Testis (tissue), 3 donors: ENCODE results near the gene INPP5A. TPM values are rescaled to one million over a fixed set of nuclear protein-coding genes. Genes with fewer than 3 reads are reported as not detected.

Experiments
- DNase-seq: peaks from one replicate; pipeline ENCODE4 v3.0.0-alpha.2; 2019
- H3K27ac ChIP-seq, 2 donors: fragments of 200-600 bp; sonication (generic); one replicate each; pipeline ENCODE4 v1.5.1; 2019
- H3K27me3 ChIP-seq: fragments of 200-600 bp; sonication (generic); one replicate; pipeline ENCODE4 v1.5.1; 2019
- H3K36me3 ChIP-seq: fragments of 200-600 bp; sonication (generic); one replicate; pipeline ENCODE4 v1.5.1; 2017; ENCODE audit warnings: low read depth; ENCODE audit errors: missing control alignments
- H3K4me1 ChIP-seq: fragments of 200-600 bp; sonication (generic); one replicate; pipeline ENCODE4 v1.5.1; 2019
- H3K4me3 ChIP-seq, 2 donors: fragments of 200-600 bp; sonication (generic); one replicate each; pipeline ENCODE4 v1.5.1; 2017 to 2019
- H3K9me3 ChIP-seq: fragments of 200-600 bp; sonication (generic); one replicate; pipeline ENCODE4 v1.5.1; 2017
- CTCF ChIP-seq, 3 experiments: fragments of 450-650 bp in 2 of 3; fragments of 200-600 bp in 1 of 3; sonication (generic) in 1 of 3; IDR thresholded peaks; one replicate each; pipeline ENCODE4 v1.5.1; 2016 to 2019; ENCODE audit warnings: antibody characterized with exemption in 3 of 3, mild to moderate bottlenecking in 2 of 3, moderate library complexity in 1 of 3
- POLR2A ChIP-seq: fragments of 450-650 bp; IDR thresholded peaks from one replicate; pipeline ENCODE4 v1.6.1; 2017; ENCODE audit warnings: antibody characterized with exemption, mild to moderate bottlenecking, moderate library complexity
- whole genome bisulfite sequencing, 2 donors: methylation state at CpG; one replicate each; pipeline ENCODE4 v1.1.5; 2018; 5-methylcytosine and 5-hydroxymethylcytosine counted together
- intact Hi-C: fragments of 100-400 bp; cut with DNase I; formaldehyde crosslinking; loops from one replicate; pipeline ENCODE4 v1.15.1; 2023; ENCODE audit warnings: low total_unique reads
- polyA plus RNA-seq: library from polyadenylated mRNA; stranded (reverse); fragments of 350-450 nt; fragmentation: Illumina TruSeq; extraction: RNeasy Lipid Tissue Mini Kit (QIAGEN cat#74804); gene quantifications from one replicate; pipeline ENCODE4 v1.2.3, GENCODE V29; 2014; ENCODE audit warnings: low read depth, low replicate concordance; ENCODE audit not compliant: insufficient read depth
- total RNA-seq, 2 donors: library from RNA; depleted of rRNA; stranded (reverse); fragments of >200 nt; gene quantifications; one replicate each; pipeline ENCODE4 v1.2.3, GENCODE V29; 2016

INPP5A gene
- total and polyA plus RNA-seq, 3 donors from 2014 or later, result 54.1 to 103 (median 73.0) TPM

DNA sequence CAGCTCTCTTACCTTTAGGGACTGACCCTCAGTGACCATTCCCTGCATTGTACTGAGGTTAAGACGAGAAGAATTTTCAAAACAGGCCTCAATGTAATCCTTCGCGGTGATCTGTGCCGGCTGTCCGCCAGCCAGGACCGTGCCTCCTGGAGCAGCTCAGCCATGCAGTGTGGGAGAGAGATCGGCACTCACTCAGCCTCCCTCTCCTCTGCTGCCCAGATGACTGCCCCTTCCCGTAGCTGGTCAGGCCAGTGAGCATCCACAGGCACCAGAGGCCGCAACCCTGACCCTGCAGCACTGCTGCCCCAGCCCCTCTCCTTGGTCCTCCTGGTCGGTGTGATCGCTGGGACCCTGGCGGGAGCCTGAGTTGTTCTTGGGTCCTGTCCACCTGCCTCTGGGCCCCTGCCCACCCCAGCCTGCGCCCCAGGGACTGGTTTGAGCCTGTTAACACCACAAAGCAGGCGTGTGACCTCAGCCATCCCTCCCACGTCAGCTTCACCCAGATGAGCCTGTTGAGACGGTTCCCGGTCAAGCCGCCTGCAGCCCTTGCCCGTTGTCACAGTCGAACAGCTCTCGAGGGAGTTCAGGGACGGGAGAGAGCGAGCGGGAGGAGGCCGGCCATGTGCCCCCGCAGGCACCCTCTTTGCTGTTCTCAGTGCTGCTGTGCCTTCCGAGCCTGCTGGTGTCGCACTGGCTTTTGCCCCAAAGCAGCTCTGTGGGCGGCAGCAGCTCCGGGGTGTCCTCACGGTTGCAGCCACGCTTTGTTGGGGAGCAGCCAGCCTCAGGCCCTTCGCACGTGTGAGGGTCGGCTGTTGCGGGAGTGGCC, 211.2 kb downstream of the INPP5A start:
- TF ChIP-seq CTCF (IDR thresholded peaks at IDR 0.05), result no peak
- TF ChIP-seq POLR2A, result no peak
- no peak overlapping the region for H3K27ac ChIP-seq
- no peaks in the 10 kb centered on the region for H3K4me1 ChIP-seq
- intact Hi-C loops, result no loop called here
- no peak for DNase-seq
- no peaks in the 10 kb centered on the region for H3K36me3 ChIP-seq
- 92 to 94% methylated on average over 8 to 36 of the region's 36 CpGs for WGBS, 2 donors
- no peak overlapping the region for H3K4me3 ChIP-seq
- H3K9me3 ChIP-seq, result no peaks in the 10 kb centered on the region
- no peaks in the 10 kb centered on the region for H3K27me3 ChIP-seq

DNA sequence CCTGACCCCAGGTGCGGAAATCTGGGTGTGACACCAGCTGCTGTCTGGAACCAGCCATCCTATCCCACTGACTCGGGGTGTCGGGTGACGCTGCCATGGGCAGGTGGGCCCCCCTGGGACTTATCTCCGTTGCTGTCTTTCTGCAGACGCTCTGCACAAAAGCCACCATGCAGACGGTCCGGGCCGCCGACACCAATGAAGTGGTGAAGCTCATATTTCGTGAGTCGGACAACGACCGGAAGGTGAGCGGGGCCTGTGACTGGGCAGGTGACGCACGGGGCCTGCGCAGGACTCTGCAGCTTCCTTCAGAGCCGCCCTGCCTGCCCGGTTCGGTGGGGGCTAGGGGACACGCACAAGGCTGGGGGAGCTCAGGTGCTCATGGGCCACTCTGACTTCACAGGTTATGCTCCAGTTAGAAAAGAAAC, 211.8 kb downstream of the INPP5A start:
- TF ChIP-seq POLR2A, result no peak
- TF ChIP-seq CTCF (IDR thresholded peaks at IDR 0.05), result no peak
- 90 to 96% methylated on average over 16 to 22 of the region's 22 CpGs for WGBS, 2 donors
- H3K36me3 ChIP-seq, result no peaks in the 10 kb centered on the region

DNA sequence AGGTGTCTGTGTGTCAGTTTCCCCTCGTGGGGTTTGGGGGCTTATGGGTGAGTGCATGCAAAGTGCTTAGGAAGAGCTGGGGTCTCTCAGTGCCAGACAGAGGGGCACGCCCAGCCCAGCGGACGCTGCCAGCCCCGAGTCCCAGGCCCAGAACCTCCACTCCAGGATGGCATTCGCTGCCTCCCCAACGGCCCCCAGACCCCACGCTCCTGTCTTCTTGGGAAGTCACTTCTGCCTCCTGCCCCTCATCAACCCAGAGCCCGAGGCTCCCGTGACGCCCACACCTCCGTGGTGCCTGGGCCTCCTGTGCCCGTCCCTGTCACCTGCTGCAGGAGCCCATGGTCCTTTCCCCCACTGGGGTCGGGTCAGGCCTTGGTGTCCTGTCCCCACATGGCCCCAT, 213.3 kb downstream of the INPP5A start:
- H3K27ac ChIP-seq, result no peak overlapping the region
- 93 to 94% methylated on average over 5 to 14 of the region's 14 CpGs for WGBS, 2 donors
- no peak overlapping the region for H3K4me3 ChIP-seq
- no peak for DNase-seq
- no peaks in the 10 kb centered on the region for H3K4me1 ChIP-seq
- intact Hi-C loops, result no loop called here
- no peaks in the 10 kb centered on the region for H3K36me3 ChIP-seq
- no peaks in the 10 kb centered on the region for H3K9me3 ChIP-seq
- no peak for TF ChIP-seq CTCF (IDR thresholded peaks at IDR 0.05)
- no peak for TF ChIP-seq POLR2A
- H3K27me3 ChIP-seq, result no peaks in the 10 kb centered on the region

More for the DNA sequence above, 211.8 kb downstream of the INPP5A start:
- H3K9me3 ChIP-seq, result no peaks in the 10 kb centered on the region
- no peaks in the 10 kb centered on the region for H3K27me3 ChIP-seq
- H3K27ac ChIP-seq, result no peak overlapping the region
- DNase-seq, result no peak
- H3K4me3 ChIP-seq, result no peak overlapping the region
- H3K4me1 ChIP-seq, result no peaks in the 10 kb centered on the region
- intact Hi-C loops, result no loop called here

DNA sequence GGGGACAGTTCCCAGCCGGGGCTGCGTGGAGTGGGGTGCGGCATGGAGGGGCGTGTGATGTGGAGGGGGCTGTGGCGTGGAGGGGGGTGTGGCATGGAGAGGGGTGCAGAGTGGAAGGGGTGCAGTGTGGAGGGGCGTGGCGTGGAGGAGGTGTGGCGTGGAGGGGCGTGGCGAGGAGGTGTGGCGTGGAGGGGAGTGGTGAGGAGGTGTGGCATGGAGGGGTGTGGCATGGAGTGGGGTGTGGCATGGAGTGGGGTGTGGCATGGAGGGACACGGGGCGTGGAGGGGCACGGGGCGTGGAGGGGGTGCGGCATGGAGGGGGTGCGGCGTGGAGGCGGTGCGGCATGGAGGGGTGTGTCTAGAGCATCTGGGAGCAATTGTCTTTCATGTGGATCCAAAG, 214.8 kb downstream of the INPP5A start:
- no peaks in the 10 kb centered on the region for H3K27me3 ChIP-seq
- no peaks in the 10 kb centered on the region for H3K36me3 ChIP-seq
- TF ChIP-seq POLR2A, result no peak
- no peak for TF ChIP-seq CTCF (IDR thresholded peaks at IDR 0.05)
- no peaks in the 10 kb centered on the region for H3K4me1 ChIP-seq
- DNase-seq, result no peak
- intact Hi-C loops, result no loop called here
- H3K27ac ChIP-seq, result no peak overlapping the region
- WGBS, 2 donors, result 94 to 95% methylated on average over 20 of the region's 20 CpGs
- H3K9me3 ChIP-seq, result no peaks in the 10 kb centered on the region
- no peak overlapping the region for H3K4me3 ChIP-seq

GRCh38 chr10:132752961-132753360, 215.4 kb downstream of the INPP5A start:
- intact Hi-C loops, result no loop called here
- H3K27ac ChIP-seq, result no peak overlapping the region
- H3K27me3 ChIP-seq, result no peaks in the 10 kb centered on the region
- TF ChIP-seq POLR2A (no peak), CTCF (IDR thresholded peaks at IDR 0.05) (no peak)
- no peak overlapping the region for H3K4me3 ChIP-seq
- no peak for DNase-seq
- no peaks in the 10 kb centered on the region for H3K9me3 ChIP-seq
- no peaks in the 10 kb centered on the region for H3K4me1 ChIP-seq
- H3K36me3 ChIP-seq, result no peaks in the 10 kb centered on the region
- WGBS, 2 donors, result 94 to 96% methylated on average over 28 of the region's 28 CpGs
